SK-N-MC (cell line): ENCODE measurements around the gene CAMSAP3.
"Not testable (repeated sequence)": the region's sequence is repeated elsewhere in the genome, so short reads cannot be mapped to it uniquely, and the experiment has no call there.

ENCODE experiments used
- DNase-seq: peaks from one replicate; pipeline ENCODE4 v3.0.0-alpha.2; 2011; ENCODE audit warnings: low read depth, low spot score
- H3K27ac ChIP-seq: fragments of 200-600 bp; sonication (generic); 2 replicates; pipeline ENCODE4 v1.5.1; 2016; ENCODE audit warnings: mixed run types
- H3K36me3 ChIP-seq: fragments of 200-600 bp; sonication (generic); 2 replicates; pipeline ENCODE4 v1.6.1; 2017; ENCODE audit warnings: antibody characterized with exemption, low read length, mixed read lengths; ENCODE audit not compliant: insufficient read depth
- H3K4me3 ChIP-seq: fragments of 200-600 bp; sonication (generic); 2 replicates; pipeline ENCODE4 v1.5.1; 2016
- H3K9ac ChIP-seq: fragments of 200-600 bp; sonication (generic); 2 replicates; pipeline ENCODE4 v1.8.0; 2017; ENCODE audit warnings: mixed run types, mixed read lengths; ENCODE audit not compliant: insufficient read length
- H3K9me3 ChIP-seq: fragments of 200-600 bp; sonication (generic); 2 replicates; pipeline ENCODE4 v1.6.1; 2017; ENCODE audit warnings: low read depth, mild to moderate bottlenecking, antibody characterized with exemption, low read length, moderate library complexity, mixed read lengths
- EZH2 ChIP-seq: fragments of 200-600 bp; sonication (generic); IDR thresholded peaks from one replicate; pipeline ENCODE4 v1.6.1; 2017; ENCODE audit warnings: antibody characterized with exemption
- FOXP2 ChIP-seq: optimal IDR thresholded peaks from 2 replicates; pipeline ENCODE3; 2011; ENCODE audit warnings: mild to moderate bottlenecking, moderate library complexity; ENCODE audit not compliant: insufficient read depth; ENCODE audit errors: extremely low read length, control extremely low read depth
- POLR2AphosphoS5 ChIP-seq: IDR thresholded peaks from 2 replicates; pipeline ENCODE4 v1.6.1; 2012; ENCODE audit warnings: mild to moderate bottlenecking, low read depth, low read length, borderline replicate concordance

The CAMSAP3 gene

DNA sequence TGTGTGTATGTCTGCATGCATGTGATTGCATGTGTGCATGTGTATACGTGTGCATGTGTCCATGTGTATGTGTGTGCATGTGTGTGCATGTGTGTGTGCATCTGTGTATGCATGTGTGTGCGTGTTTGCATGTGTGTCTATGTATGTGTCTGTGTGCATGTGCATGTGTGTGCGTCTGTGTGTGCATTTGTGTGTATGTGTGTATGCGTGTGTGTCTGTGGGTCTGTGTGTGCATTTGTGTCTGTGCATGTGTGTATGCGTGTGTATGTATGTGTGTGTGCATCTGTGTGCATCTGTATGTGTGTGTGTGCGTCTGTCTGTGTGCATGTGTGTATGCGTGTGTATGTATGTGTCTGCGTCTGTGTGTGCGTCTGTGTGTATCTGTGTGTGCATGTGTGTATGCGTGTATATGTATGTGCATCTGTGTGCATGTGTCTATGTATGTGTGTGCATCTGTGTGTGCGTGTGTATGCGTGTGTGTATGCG lies 44.2 kb downstream of the CAMSAP3 start:
- Histone ChIP-seq H3K4me3 (no peak overlapping the region), H3K9me3 (no peaks in the 10 kb centered on the region), H3K36me3 (no peaks in the 10 kb centered on the region), H3K9ac (no peak overlapping the region), H3K27ac (no peak overlapping the region)
- TF ChIP-seq POLR2AphosphoS5 (no peak), EZH2 (no peak), FOXP2 (no peak)
- no peak for DNase-seq

DNA sequence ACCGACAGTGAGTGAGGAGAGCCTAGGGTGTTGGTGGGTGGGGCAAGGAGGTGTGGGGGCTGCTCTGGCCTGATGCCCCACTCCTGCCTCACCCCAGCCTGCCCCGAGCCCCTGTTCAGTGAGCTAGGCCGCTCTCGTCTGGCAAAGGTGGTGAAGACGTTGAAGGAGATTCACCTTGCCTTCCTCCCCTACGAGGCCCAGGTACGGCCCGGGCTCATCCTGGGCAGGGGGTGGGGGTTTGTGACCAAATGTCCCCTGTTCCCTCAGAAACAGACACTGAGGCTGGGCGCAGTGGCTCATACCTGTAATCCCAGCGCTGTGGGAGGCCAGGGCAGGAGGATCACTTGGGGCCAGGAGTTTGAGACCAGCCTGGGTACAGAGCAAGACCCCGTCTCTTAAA lies 45.1 kb downstream of the CAMSAP3 start:
- Histone ChIP-seq H3K36me3 (no peaks in the 10 kb centered on the region), H3K9ac (no peak overlapping the region), H3K27ac (no peak overlapping the region), H3K9me3 (no peaks in the 10 kb centered on the region), H3K4me3 (no peak overlapping the region)
- DNase-seq, result no peak
- TF ChIP-seq FOXP2 (no peak), POLR2AphosphoS5 (no peak), EZH2 (no peak)

DNA sequence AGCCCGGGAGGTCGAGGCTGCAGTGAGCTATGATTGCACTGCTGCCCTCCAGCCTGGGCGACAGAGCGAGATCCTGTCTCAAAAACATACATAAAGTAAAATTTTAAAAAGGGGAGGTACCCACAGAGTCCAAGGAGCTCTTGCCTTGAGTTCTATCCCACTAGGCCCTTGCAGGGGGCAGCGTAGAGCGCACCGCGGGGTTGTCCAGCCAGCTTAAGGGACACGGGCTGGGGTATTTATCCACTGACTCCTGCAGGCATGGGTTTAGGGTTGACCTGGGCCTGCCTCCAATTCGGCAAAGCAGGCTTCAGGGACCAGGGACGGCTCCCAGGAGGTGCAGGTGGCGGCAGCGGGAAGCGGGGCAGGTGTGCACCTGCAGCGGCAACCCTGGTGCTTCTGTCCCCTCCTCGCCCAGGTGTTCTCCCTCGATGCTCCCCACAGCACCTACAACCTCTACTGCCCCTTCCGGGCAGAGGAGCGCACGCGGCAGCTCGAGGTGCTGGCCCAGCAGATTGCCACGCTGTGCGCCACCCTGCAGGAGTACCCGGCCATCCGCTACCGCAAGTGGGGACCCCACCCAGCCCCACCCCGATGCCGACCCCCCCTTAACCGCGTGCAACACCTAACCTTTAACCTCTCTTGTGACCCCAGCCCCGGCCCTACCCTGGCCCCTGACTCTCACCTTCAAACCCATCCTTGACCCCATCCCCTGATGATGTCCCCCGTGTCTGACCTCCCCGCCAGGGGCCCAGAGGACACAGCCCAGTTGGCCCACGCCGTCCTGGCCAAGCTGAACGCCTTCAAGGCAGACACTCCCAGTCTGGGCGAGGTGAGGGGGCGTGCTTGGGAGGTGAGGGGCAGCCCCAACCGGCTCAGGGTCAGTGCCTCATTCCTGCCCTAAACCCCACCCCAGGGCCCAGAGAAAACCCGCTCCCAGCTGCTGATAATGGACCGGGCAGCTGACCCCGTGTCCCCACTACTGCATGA lies 45.9 kb downstream of the CAMSAP3 start:
- DNase-seq, result no peak
- Histone ChIP-seq H3K36me3 (no peaks in the 10 kb centered on the region), H3K27ac (no peak overlapping the region), H3K9me3 (no peaks in the 10 kb centered on the region), H3K9ac (no peak overlapping the region), H3K4me3 (no peak overlapping the region)
- TF ChIP-seq POLR2AphosphoS5 (no peak), EZH2 (no peak), FOXP2 (no peak)

DNA sequence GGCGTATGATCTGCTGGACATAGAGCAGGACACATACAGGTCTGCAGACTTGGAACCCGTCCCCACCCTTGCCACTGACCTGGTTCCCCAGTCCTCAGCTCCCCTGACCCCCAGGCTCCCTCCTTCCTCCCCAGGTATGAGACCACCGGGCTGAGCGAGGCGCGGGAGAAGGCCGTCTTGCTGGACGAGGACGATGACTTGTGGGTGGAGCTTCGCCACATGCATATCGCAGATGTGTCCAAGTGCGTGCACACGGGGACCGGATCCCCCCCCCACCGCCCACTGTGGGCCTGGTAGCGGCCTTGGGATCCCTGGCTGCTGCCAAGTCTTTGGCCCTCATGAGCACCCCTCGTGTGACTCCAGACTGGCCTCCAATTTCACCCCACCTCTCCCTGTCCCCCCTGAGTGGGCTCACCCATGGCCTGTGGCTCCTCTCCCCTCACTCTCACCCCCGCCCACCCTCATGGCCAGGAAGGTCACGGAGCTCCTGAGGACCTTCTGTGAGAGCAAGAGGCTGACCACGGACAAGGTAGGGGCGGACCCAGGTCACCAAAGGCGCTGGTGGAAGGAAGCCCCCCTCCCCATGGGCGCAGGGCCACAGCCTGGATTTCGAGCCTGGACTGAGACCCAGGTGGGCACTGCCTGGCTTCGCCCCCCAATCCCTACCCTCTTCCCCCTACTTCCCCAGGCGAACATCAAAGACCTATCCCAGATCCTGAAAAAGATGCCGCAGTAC lies 46.8 kb downstream of the CAMSAP3 start:
- H3K9ac ChIP-seq, result no peak overlapping the region
- no peak overlapping the region for H3K4me3 ChIP-seq
- H3K27ac ChIP-seq, result no peak overlapping the region
- DNase-seq, result no peak
- H3K36me3 ChIP-seq, result no peaks in the 10 kb centered on the region
- no peaks in the 10 kb centered on the region for H3K9me3 ChIP-seq
- TF ChIP-seq FOXP2, result no peak
- TF ChIP-seq POLR2AphosphoS5, result no peak

DNA sequence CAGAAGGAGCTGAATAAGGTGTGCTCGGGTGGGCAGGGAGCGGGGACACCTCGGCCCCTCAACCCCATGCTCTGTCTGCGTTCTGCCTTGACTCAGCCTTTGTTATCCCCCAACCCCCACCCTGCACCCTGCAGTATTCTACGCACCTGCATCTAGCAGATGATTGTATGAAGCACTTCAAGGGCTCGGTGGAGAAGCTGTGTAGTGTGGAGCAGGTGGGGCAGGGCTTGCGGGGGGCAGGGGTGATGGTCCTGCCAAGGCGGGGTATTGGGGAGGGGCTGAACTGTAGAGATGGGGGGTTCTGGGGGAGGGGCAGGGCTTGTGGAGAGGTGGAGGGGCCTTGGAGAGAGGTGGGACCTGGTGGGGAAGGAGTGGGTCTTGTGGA lies 47.4 kb downstream of the CAMSAP3 start:
- Histone ChIP-seq H3K9me3 (no peaks in the 10 kb centered on the region), H3K27ac (no peak overlapping the region), H3K9ac (no peak overlapping the region), H3K4me3 (no peak overlapping the region), H3K36me3 (no peaks in the 10 kb centered on the region)
- DNase-seq, result no peak
- no peak for TF ChIP-seq POLR2AphosphoS5
- no peak for TF ChIP-seq EZH2
- no peak for TF ChIP-seq FOXP2

DNA sequence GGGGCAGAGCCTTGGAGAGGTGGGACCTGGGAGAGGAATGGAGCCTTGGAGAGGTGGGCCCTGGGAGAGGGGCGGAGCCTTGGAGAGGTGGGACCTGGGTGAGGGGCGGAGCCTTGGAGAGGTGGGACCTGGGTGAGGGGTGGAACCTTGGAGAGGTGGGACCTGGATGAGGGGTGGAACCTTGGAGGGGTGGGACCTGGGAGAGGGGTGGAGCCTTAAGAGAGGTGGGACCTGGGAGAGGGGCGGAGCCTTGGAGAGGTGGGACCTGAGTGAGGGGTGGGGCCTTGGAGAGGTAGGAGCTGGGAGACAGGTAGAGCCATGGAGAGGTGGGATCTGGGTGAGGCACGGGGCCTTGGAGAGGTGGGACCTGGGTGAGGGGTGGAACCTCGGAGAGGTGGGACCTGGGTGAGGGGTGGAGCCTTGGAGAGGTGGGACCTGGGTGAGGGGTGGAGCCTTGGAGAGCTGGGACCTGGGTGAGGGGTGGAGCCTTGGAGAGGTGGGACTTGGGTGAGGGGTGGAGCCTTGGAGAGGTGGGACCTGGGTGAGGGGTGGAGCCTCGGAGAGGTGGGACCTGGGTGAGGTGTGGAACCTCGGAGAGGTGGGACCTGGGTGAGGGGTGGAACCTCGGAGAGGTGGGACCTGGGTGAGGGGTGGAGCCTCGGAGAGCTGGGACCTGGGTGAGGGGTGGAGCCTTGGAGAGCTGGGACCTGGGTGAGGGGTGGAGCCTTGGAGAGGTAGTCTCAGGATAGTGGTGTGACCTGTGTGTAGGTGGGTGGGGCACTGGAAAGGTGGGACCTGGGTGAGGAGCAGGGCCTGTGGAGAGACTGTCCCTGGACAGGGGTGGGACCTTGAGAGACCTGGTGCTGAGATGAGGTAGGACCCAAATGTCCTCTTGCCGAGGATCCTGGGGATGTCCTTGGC lies 48.2 kb downstream of the CAMSAP3 start:
- not testable (repeated sequence) for H3K27ac ChIP-seq, H3K9me3 ChIP-seq, DNase-seq, H3K9ac ChIP-seq, H3K4me3 ChIP-seq, H3K36me3 ChIP-seq

DNA sequence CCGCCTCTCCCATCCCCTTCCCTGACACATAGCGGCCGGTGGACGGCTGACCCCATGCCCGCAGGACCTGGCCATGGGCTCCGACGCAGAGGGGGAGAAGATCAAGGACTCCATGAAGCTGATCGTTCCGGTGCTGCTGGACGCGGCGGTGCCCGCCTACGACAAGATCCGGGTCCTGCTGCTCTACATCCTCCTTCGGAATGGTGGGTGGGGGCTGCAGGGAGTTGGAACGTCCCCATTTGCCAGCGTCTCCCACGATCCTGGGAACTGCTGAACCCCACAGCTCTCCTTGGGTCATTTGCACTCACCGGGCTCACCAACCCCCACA lies 48.9 kb downstream of the CAMSAP3 start:
- no peaks in the 10 kb centered on the region for H3K9me3 ChIP-seq
- H3K4me3 ChIP-seq, result no peak overlapping the region
- H3K27ac ChIP-seq, result no peak overlapping the region
- TF ChIP-seq POLR2AphosphoS5 (no peak), FOXP2 (no peak), EZH2 (no peak)
- no peak overlapping the region for H3K9ac ChIP-seq
- no peak for DNase-seq
- no peaks in the 10 kb centered on the region for H3K36me3 ChIP-seq

DNA sequence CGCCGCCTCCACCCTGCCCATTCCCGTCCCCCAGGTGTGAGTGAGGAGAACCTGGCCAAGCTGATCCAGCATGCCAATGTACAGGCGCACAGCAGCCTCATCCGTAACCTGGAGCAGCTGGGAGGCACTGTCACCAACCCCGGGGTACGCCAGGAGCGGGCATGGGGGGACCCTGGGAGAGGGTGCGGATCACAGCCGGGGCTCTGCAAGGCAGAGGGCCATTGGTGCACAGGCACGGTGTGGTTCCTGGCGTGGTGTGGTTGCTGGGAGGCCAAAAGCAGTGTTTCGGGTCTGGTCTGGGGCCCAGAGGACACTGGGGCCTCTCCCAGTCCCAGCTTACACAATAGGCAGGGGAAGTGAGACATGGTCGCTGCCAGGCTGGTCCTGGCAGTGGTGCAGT lies 49.5 kb downstream of the CAMSAP3 start:
- Histone ChIP-seq H3K36me3 (no peaks in the 10 kb centered on the region), H3K9ac (no peak overlapping the region), H3K9me3 (no peaks in the 10 kb centered on the region), H3K4me3 (no peak overlapping the region), H3K27ac (no peak overlapping the region)
- no peak; the same call in 1 of the 2 replicates for TF ChIP-seq POLR2AphosphoS5
- TF ChIP-seq FOXP2, result no peak
- no peak for TF ChIP-seq EZH2
- DNase-seq, result no peak
